ENCODE data around the gene CCL25. TPM values are rescaled to one million over a fixed set of nuclear protein-coding genes. Genes with fewer than 3 reads are reported as not detected.

CCL25 gene
- total RNA-seq, 4 donors from 2014 or later = not detected

GRCh38 chr19:8044018-8044417 is 8.5 kb upstream of the CCL25 start:
- WGBS, 2 donors = 88 to 90% methylated on average over 10 of the region's 10 CpGs
- TF ChIP-seq POLR2A (IDR thresholded peaks at IDR 0.05) = no peak
- TF ChIP-seq CTCF (IDR thresholded peaks at IDR 0.05) = no peak
- Histone ChIP-seq H3K27ac (no peak overlapping the region), H3K4me3 (replicated peaks in 1 of 3) (no peak overlapping the region), H3K9me3 (no peaks in the 10 kb centered on the region), H3K4me1 (no peaks in the 10 kb centered on the region), H3K27me3 (no peaks in the 10 kb centered on the region), H3K36me3 (no peaks in the 10 kb centered on the region)
- DNase-seq = no peak
- intact Hi-C loops (cut with DNase I) = no loop called here

DNA sequence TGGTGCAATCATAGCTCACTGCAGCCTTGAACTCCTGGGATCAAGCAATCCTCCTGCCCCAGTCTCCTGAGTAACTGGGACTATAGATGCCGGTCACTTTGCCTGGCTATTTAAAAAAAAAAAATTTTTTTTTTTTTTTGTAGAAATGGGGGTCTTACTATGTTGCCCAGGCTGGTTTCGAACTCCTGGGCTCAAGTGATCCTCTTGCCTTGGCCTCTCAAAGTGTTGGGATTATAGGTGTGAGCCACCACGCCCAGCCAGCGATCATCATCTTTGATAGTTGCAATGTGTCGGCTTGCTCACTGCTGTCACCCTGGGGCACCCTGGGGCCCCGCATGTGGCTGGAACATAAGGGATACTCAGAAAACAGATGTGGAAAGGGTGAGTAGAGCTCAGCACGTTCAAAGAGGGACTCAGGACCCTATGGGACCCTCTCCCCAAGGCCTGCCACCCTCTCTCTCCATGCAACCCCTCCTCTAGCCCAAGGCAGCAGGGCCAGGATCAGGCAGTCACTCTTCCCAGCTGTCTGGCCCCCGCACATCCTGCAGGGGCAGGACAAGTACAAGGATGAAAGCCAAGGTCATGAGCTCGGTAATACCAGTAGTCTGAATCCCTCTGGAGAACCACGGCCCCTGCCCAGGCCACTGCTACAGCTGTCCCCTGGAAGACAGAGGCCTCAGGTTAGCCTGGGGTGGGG is 6.5 kb upstream of the CCL25 start:
- no peaks in the 10 kb centered on the region for H3K9me3 ChIP-seq
- no peak for DNase-seq
- H3K27ac ChIP-seq = no peak overlapping the region
- intact Hi-C loops (cut with DNase I) = no loop called here
- no peak overlapping the region for H3K4me3 ChIP-seq (replicated peaks in 1 of 3)
- TF ChIP-seq CTCF (IDR thresholded peaks at IDR 0.05) (no peak), POLR2A (IDR thresholded peaks at IDR 0.05) (no peak)
- 71 to 79% methylated on average over 9 to 10 of the region's 10 CpGs for WGBS, 2 donors
- H3K36me3 ChIP-seq = no peaks in the 10 kb centered on the region
- peaks cover 0 to 9% of the 10 kb centered on the region in 2 donors for H3K4me1 ChIP-seq
- no peaks in the 10 kb centered on the region for H3K27me3 ChIP-seq

GRCh38 chr19:8046569-8047165 is 5.9 kb upstream of the CCL25 start:
- Histone ChIP-seq H3K36me3 (no peaks in the 10 kb centered on the region), H3K27ac (no peak overlapping the region), H3K4me1 (peaks cover 0 to 9% of the 10 kb centered on the region in 2 donors), H3K4me3 (replicated peaks in 1 of 3) (no peak overlapping the region), H3K27me3 (no peaks in the 10 kb centered on the region), H3K9me3 (no peaks in the 10 kb centered on the region)
- no peak for DNase-seq
- intact Hi-C loops (cut with DNase I) = no loop called here
- TF ChIP-seq CTCF (IDR thresholded peaks at IDR 0.05) = no peak
- TF ChIP-seq POLR2A (IDR thresholded peaks at IDR 0.05) = no peak
- 69 to 78% methylated on average over 3 of the region's 3 CpGs for WGBS, 2 donors

- 9 to 11% methylated on average over 33 to 48 of the region's 49 CpGs for WGBS, 2 donors
- intact Hi-C loops (cut with DNase I) = no loop called here
These were observed 2.1 kb upstream of the CCL25 start for GRCh38 chr19:8050274-8051096.

More at GRCh38 chr19:8050274-8051096, 2.1 kb upstream of the CCL25 start:
- Histone ChIP-seq H3K36me3 (no peaks in the 10 kb centered on the region), H3K4me1 (peaks cover 0 to 9% of the 10 kb centered on the region in 2 donors), H3K27me3 (no peaks in the 10 kb centered on the region), H3K4me3 (replicated peaks in 1 of 3) (no peak overlapping the region), H3K27ac (no peak overlapping the region), H3K9me3 (no peaks in the 10 kb centered on the region)
- TF ChIP-seq POLR2A (IDR thresholded peaks at IDR 0.05) (no peak), CTCF (IDR thresholded peaks at IDR 0.05) (no peak)
- peak; percentile 52 to 73 for DNase-seq
